Measurements from ENCODE around the gene FTO.
"Not testable (repeated sequence)": the region's sequence is repeated elsewhere in the genome, so short reads cannot be mapped to it uniquely, and the experiment has no call there.

Gene FTO

DNA sequence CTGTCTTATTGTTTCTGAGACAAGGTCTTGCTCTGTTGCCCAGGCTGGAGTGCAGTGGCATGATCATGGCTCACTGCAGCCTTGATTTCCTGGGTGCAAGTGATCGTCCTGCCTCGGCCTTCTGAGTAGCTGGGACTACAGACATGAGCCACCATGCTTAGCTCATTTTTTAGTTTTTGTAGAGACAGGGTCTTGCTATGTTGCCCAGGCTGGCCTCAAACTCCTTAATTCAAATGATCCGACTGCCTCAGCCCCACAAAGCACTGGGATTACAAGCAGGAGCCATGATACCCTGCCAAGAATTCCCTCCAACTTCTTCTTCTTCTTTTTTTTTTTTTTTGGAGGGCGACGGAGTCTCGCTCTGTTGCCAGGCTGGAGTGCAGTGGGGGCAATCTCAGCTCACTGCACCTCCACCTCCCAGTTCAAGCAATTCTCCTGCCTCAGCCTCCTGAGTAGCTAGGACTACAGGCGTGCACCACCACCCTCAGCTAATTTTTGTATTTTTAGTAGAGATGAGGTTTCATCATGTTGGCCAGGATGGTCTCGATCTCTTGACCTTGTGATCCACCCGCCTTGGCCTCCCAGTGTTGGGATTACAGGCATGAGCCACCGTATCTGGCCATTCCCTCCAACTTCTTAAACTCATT, 477.9 kb downstream of the FTO start:
- DNase-seq (ENCODE audit: low spot score): not testable (repeated sequence)

DNA sequence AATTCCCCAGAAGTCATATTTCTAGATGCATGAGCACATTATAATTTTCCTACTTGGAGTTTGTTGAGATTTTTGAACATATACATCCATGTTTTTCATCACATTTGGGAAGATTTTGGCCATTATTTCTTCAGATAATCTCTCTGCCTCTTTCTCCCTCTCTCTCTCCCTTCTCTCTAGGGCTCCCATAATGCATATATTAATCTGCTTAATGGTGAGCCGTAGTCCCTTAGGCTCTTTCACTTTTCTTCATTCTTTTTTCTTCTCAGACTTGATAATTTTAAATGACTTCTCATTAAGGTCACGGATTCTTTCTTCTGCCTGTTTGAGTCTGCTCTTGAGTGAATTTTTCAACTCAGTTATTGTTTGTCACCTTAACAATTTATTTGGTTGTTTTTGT, 481.1 kb downstream of the FTO start:
- DNase-seq (ENCODE audit: low spot score): no peak

DNA sequence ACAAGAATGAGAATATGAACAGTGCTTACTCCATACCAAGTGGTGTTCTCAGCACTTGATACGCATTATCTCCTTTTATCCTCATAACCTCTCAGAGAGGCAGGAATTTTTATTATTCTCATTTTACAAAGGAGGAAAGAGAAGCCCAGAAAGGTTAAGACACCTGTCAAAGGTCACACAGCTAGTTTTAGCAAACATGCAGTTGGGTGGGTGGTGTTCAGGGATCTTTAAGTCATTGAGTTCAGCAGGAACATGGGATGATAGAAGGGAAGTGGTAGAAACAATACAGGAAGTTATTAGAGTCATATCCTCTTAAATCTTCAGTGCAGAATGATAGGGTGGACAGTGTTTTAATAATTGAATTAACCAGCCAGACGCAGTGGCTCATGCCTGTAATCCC, 487.2 kb downstream of the FTO start:
- DNase-seq (ENCODE audit: low spot score): no peak

DNA sequence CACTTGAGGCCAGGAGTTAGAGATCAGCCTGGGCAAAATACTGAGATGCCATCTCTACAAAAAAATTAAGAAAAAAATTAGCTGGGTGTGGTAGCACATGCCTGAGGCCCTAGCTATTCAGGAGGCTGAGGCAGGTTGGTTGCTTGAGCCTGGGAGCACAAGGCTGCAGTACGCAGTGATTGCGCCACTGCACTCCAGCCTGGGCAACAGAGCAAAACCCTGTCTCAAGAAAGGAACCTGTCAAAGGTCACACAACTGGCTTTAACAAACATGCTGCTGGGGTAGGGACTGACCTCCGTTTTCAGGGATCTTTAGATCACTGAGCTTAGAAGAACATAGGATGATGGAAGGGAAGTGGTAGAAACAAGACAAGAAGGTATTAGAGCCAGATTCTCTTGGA, 487.6 kb downstream of the FTO start:
- no peak for DNase-seq (ENCODE audit: low spot score)

DNA sequence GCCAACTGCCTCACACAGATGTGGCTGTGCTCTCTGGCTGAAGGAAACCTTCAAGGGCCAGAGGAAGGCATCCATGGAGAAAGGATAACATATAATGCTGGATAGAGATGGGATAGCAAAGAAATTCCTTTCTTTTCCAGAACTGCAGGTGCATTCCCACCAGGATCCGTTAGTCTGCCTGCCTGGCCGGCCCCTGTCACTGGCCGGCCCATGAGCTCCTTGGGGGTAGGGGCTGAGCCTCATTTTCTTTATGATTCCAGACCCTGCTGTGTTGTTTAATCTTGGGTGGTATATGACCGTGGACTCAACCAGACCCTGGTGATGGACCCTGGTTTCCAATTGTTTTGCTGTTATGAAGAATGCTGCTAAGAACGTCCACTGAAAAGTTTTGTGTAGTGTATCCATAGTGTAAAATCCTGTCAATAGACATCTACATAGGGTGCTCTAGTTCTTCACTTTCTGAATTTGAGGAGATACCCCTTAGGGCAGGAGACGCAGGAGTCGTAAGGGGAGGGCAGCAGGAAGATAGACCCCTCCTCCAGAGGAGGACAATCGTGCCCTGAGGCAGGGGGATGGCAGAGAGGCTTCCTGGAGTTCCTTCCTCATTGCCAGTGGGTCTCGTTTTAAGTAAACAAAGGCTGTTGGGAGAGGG, 489.2 kb downstream of the FTO start:
- DNase-seq (ENCODE audit: low spot score): no peak

DNA sequence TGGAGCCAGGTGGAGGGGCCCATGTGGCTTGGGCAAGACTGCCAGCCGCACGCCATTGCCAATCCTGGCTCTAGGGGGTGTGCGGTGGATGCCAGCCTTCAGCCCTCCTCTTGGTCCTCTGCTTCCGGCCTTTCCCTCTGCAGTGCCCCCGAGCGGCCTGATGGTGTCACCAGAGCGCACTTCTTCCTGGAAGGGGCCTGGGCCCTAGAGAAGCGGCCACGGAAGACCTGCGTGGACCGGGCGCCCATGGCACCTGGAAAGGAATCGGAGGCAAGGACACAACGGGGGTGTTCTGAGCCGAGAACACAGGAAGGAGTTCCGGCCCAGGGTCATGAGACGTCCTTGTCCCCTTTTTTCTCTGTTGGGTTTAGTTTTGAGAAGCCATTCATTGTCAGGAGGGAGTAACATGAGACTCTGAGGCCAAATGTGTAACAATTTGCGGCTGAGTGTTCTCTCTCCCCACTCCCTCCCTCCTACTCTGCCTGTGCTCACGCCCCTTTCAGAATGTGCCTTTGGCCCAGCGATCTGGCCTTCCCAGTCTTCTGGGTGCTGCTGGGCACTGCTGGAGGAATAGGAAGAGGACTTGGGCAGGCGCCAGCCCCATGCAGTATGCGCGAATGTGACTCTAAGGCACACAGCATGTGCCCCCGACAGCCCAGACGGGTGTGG, 489.8 kb downstream of the FTO start:
- DNase-seq (ENCODE audit: low spot score): peak; percentile 38

DNA sequence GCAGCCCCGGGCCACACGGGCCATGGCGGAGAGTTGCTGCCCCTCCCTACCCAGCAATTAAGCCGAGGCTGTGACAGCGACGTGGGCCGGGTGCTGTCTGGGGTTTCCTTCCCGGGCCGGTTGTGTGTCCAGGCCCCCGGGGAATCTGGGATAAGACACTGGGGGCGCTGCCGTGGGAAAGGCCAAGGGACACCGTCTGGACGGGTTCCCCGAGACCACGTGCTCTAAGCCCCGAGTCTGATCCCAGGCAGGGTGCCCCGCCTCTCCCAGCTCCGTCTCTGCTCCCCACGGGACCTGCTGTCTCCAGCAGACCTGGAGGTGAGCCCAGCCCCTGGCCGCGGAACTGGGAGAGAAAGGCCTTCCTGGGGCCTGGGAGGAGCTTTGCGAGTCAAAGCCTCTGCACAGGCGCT, 490.4 kb downstream of the FTO start:
- DNase-seq (ENCODE audit: low spot score): no peak

DNA sequence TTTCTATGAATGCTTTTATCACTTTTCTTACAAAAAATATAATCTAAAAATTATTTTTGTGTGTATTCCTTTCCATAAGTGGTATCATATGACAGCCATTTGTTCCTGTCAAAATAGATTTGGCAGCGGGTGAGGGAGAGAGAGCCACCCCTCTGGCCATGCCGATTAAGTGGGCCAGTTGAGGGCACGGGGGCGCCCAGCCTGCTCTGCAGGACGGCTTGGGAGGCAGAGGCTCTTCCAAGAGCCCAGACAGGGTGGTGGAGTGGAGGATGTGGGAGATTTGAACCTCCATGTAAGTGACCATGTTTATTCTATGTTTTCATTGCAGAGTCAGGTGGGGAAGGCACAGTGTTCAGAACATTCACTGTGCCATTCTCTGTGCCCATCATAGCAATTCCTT, 493.8 kb downstream of the FTO start:
- no peak for DNase-seq (ENCODE audit: low spot score)

DNA sequence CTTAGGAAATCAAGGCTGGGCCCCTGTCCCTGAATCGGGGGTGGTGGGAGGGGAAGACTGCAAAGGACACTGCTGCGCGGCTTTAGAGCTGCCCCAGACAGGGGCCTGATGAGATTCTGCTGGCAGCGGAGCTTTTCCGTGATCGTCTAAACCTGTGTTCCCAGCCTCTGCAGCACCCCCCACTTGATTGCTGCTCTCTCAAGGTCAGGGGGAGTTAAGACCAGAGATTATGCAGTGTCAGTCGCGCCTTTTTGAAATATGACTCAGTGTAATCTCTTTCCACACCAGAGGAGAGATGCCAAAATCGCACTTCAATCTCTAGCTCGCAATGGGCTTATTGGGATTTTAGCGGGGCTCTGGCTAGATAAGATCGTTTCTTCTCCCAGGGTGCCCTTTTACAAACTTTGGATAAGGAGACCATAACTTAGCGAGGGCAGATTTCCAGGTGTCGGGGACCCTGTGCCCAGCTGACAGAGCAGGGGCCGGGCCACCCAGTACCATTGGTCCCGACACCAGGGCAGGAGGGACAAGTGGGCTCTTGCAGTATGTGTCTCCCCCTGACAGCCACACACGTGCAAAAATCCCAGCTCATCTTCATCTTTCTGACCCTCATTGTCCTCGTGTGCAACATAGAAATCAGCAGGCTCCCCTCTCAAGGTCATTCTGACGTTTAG, 495.7 kb downstream of the FTO start:
- no peak for DNase-seq (ENCODE audit: low spot score)

DNA sequence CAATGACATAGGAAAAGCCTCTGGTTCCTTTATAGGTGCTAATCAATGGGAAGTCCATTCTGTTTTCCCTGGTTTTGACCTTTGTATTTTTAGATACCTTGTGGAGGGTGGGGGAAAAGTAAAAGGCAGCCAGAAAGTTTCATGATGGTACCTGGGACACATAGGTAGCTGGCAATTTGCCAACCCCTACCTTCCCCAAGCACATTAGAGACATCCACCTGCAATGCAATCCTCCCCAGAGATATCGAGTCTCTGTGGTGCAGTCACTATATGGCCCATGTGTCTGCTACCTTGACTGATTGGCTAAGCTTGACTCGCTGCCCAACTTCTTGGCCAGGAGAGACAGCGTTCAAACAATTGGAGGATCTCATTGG, 496.2 kb downstream of the FTO start:
- no peak for DNase-seq (ENCODE audit: low spot score)

DNA sequence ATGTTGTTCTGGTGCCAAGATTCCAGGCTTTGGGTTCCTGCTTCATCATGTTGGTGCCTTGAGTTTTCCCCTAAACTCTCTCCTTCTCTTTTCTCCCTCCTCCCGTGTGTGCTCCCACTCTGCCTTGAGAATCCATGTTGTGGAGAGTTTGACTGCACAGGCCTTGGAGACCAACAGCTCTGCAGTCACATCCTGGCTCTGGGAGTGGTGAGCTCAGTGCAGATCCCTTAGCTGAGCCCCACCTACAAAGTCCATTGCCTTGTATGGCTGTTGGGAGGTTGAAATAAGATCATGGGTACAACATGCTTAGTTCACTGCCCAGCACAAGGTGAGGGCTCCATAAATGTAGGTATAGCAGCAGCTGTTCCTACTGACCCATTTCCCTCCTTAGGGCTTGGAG, 496.8 kb downstream of the FTO start:
- DNase-seq (ENCODE audit: low spot score): no peak

DNA sequence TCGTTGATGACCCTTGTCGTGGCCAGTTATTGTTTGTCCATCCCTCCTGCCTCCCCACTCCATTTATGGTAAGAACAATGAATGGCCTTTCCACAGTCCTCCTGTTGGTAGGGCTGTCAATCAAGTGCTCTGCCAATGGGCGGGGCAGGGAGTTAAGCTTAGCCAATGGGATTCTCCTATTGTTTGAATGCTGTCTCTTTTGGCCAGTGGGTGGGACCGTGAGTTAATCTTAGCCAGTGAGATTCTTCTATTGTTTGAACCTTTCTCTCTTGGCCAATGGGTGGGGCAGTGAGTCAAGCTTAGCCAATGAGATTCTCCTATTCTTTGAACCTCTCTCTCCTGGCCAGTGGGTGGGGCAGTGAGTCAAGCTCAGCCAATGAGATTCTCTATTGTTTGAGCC, 497.2 kb downstream of the FTO start:
- DNase-seq (ENCODE audit: low spot score): no peak
